Natural killer cell (primary cell): ENCODE data around the gene MCOLN3. TPM values are rescaled to one million over a fixed set of nuclear protein-coding genes. Genes with fewer than 3 reads are reported as not detected.

Source experiments
- ATAC-seq, 3 donors: fragments of 150-1000 bp in 2 of 3; fragments of 200-7000 bp in 1 of 3; cut with Tn5 transposase; 1 replicate in 1 of 3; 2 replicates in 2 of 3; pipeline ENCODE4 v1.10.0; 2021; ENCODE audit warnings: mild to moderate bottlenecking in 2 of 3, moderate library complexity in 2 of 3
- DNase-seq, 2 donors: peaks; one replicate each; pipeline versions ENCODE4 v3.0.0 to v3.0.0-alpha.2; 2013 to 2021; ENCODE audit warnings: mixed read lengths in 1 of 2
- H3K27ac ChIP-seq: one replicate; pipeline ENCODE4 v1.5.1; 2013; ENCODE audit warnings: mild to moderate bottlenecking, low read length
- H3K27me3 ChIP-seq: one replicate; pipeline ENCODE4 v1.6.1; 2013; ENCODE audit warnings: low read length; ENCODE audit not compliant: control insufficient read depth, insufficient read depth
- H3K36me3 ChIP-seq: one replicate; pipeline ENCODE4 v1.6.1; 2013; ENCODE audit warnings: low read length; ENCODE audit not compliant: control insufficient read depth, insufficient read depth
- H3K4me1 ChIP-seq: one replicate; pipeline ENCODE4 v1.6.1; 2013; ENCODE audit warnings: low read length; ENCODE audit not compliant: control insufficient read depth, insufficient read depth
- H3K4me3 ChIP-seq: one replicate; pipeline ENCODE4 v1.5.1; 2013; ENCODE audit warnings: low read length
- H3K9me3 ChIP-seq: one replicate; pipeline ENCODE4 v1.6.1; 2013; ENCODE audit warnings: low read length; ENCODE audit not compliant: control insufficient read depth, insufficient read depth
- H3K27ac Mint-ChIP-seq, 2 donors: one replicate each; pipeline ENCODE4 v1.8.0; 2022; ENCODE audit warnings: mild to moderate bottlenecking in 2 of 2, mixed read lengths in 2 of 2, moderate library complexity in 1 of 2
- H3K27me3 Mint-ChIP-seq, 2 donors: one replicate each; pipeline ENCODE4 v1.8.0; 2022; ENCODE audit warnings: low read depth in 2 of 2, mixed read lengths in 2 of 2
- H3K36me3 Mint-ChIP-seq: one replicate; pipeline ENCODE4 v1.8.0; 2022; ENCODE audit warnings: mixed read lengths
- H3K4me1 Mint-ChIP-seq, 2 donors: one replicate each; pipeline ENCODE4 v1.8.0; 2022; ENCODE audit warnings: mixed read lengths in 2 of 2
- H3K4me3 Mint-ChIP-seq: one replicate; pipeline ENCODE4 v1.8.0; 2022; ENCODE audit warnings: mild to moderate bottlenecking, moderate library complexity, mixed read lengths
- H3K9me3 Mint-ChIP-seq, 2 donors: one replicate each; pipeline ENCODE4 v1.8.0; 2022; ENCODE audit warnings: mixed read lengths in 2 of 2
- WGBS: methylation state at CpG from one replicate; pipeline ENCODE4 v1.1.7; 2013; ENCODE audit warnings: missing lambda C conversion rate; ENCODE audit not compliant: insufficient coverage; 5-methylcytosine and 5-hydroxymethylcytosine counted together
- intact Hi-C: fragments of 100-400 bp; cut with micrococcal nuclease; formaldehyde crosslinking; loops from one replicate; pipeline ENCODE4 v1.14.2; 2022
- total RNA-seq, 4 donors: library from RNA; stranded (reverse); fragments of 120-200 nt in 1 of 4; gene quantifications; one replicate each; pipeline versions ENCODE4 v1.2.3 to v1.2.4, GENCODE V29; 2013 to 2022
- TF ChIP-seq, protein P1 (sequence below): fragments of 200-600 bp; IDR thresholded peaks from one replicate; pipeline ENCODE4 v1.8.0; 2022; ENCODE audit warnings: antibody characterized with exemption

MCOLN3 gene
- total RNA-seq, 3 donors from 2014 or later (not counting 1 experiment from before 2014, with no cell fraction given), result not detected

DNA sequence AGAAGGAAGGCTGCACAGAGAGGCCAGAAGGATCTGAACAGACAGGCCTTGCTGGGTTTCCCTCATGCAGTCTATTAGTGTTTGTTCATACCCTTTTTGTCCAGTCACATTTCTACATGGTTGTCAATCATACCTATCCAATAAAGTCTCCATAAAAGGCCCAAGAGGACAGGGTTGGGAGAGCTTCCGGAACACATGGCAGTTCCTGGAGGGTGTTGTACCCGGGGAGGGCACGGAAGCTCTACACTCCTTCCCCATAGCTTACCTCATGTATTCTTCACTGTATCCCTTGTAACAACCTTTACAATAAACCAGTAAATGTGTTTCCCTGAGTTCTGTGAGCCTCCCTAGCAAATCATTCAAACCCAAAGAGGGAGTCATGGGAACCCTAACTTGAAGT, 79.4 kb downstream of the MCOLN3 start:
- Mint-ChIP-seq H3K36me3 (no peaks in the 10 kb centered on the region), H3K4me1 (no peaks in the 10 kb centered on the region), H3K27me3 (peaks cover 0 to 3% of the 10 kb centered on the region in 2 donors), H3K27ac (no peak overlapping the region), H3K9me3 (no peaks in the 10 kb centered on the region), H3K4me3 (no peak overlapping the region)
- Histone ChIP-seq H3K27me3 (no peaks in the 10 kb centered on the region), H3K9me3 (no peaks in the 10 kb centered on the region), H3K36me3 (no peaks in the 10 kb centered on the region), H3K4me1 (peaks cover 3% of the 10 kb centered on the region), H3K4me3 (no peak overlapping the region), H3K27ac (no peak overlapping the region)
- 100% methylated on average over 3 of the region's 3 CpGs for WGBS
- intact Hi-C loops, result no loop called here
- no peak for ATAC-seq
- DNase-seq, result no peak
- TF ChIP-seq, protein P1, sequence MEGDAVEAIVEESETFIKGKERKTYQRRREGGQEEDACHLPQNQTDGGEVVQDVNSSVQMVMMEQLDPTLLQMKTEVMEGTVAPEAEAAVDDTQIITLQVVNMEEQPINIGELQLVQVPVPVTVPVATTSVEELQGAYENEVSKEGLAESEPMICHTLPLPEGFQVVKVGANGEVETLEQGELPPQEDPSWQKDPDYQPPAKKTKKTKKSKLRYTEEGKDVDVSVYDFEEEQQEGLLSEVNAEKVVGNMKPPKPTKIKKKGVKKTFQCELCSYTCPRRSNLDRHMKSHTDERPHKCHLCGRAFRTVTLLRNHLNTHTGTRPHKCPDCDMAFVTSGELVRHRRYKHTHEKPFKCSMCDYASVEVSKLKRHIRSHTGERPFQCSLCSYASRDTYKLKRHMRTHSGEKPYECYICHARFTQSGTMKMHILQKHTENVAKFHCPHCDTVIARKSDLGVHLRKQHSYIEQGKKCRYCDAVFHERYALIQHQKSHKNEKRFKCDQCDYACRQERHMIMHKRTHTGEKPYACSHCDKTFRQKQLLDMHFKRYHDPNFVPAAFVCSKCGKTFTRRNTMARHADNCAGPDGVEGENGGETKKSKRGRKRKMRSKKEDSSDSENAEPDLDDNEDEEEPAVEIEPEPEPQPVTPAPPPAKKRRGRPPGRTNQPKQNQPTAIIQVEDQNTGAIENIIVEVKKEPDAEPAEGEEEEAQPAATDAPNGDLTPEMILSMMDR, result no peak

DNA sequence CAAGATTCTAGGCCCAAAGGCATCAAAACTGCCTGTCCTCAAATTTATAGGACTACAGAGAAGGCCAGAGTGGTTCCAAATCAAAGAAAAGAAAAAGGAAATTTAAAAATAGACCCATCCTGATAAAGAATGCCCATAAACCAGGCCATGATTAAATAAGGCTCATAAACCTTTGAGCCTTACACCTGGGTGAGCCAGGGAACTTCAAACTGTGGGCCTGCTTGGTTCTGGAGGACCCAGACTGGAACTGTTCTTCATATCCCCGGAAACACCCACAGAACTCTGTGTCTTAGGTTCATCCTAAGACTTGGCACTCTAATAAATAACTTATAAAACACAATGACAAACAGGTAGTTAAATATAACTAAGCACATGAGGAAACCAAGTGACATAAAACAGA, 80.2 kb downstream of the MCOLN3 start:
- Mint-ChIP-seq H3K27me3 (peaks cover 0 to 3% of the 10 kb centered on the region in 2 donors), H3K4me3 (no peak overlapping the region), H3K36me3 (no peaks in the 10 kb centered on the region), H3K4me1 (no peaks in the 10 kb centered on the region), H3K9me3 (no peaks in the 10 kb centered on the region), H3K27ac (no peak overlapping the region)
- H3K9me3 ChIP-seq, result no peaks in the 10 kb centered on the region
- no peaks in the 10 kb centered on the region for H3K27me3 ChIP-seq
- no peak overlapping the region for H3K27ac ChIP-seq
- DNase-seq (no peak), ATAC-seq (no peak)
- H3K36me3 ChIP-seq, result no peaks in the 10 kb centered on the region
- no peak overlapping the region for H3K4me3 ChIP-seq
- intact Hi-C loops, result no loop called here
- 89% methylated on average over 1 of the region's 1 CpG for WGBS
- no peaks in the 10 kb centered on the region for H3K4me1 ChIP-seq
- TF ChIP-seq, protein P1, result no peak

Other genes with a start within 250 kb of the MCOLN3 start
- gene LPAR3, start 155.3 kb downstream of the MCOLN3 start, total RNA-seq, result under 1 TPM in 2 of 3 donors, not detected in 1; 0.48 to 0.64 TPM
- gene MCOLN2, start 51.4 kb downstream of the MCOLN3 start, total RNA-seq, result 10 to 100 TPM in 1 of 3 donors, 1 to 10 TPM in 1, under 1 TPM in 1; 0.84 to 23.9 (median 3.8) TPM
- gene SYDE2, start 152.5 kb upstream of the MCOLN3 start, total RNA-seq, result under 1 TPM in 2 of 3 donors, not detected in 1; 0.11 to 0.35 TPM
- gene C1orf52, start 211.2 kb upstream of the MCOLN3 start, total RNA-seq, result 10 to 100 TPM; 50.6 to 67.3 (median 58.9) TPM
- gene BCL10, start 228.1 kb upstream of the MCOLN3 start, total RNA-seq, result 10 to 100 TPM; 46.3 to 49.2 (median 48.7) TPM